Duodenal mucosa (tissue), 2 donors: ENCODE results near the gene COX7A2L.
"Not testable (repeated sequence)": the region's sequence is repeated elsewhere in the genome, so short reads cannot be mapped to it uniquely, and the experiment has no call there.

ENCODE experiments used
- H3K27ac ChIP-seq: one replicate; pipeline ENCODE4 v1.7.0; 2013; ENCODE audit warnings: low read depth, low read length
- H3K27me3 ChIP-seq, 2 donors: one replicate each; pipeline ENCODE4 v1.7.0; 2013; ENCODE audit warnings: low read length in 2 of 2, control low read depth in 1 of 2; ENCODE audit not compliant: insufficient read depth in 2 of 2, control insufficient read depth in 1 of 2
- H3K36me3 ChIP-seq, 2 donors: one replicate each; pipeline ENCODE4 v1.7.0; 2013; ENCODE audit warnings: low read length in 2 of 2, control low read depth in 1 of 2; ENCODE audit not compliant: insufficient read depth in 2 of 2, control insufficient read depth in 1 of 2
- H3K4me1 ChIP-seq, 2 donors: one replicate each; pipeline ENCODE4 v1.7.0; 2013; ENCODE audit warnings: low read length in 2 of 2, control low read depth in 1 of 2; ENCODE audit not compliant: insufficient read depth in 2 of 2, control insufficient read depth in 1 of 2
- H3K4me3 ChIP-seq, 2 donors: one replicate each; pipeline ENCODE4 v1.7.0; 2013; ENCODE audit warnings: low read length in 2 of 2, low read depth in 1 of 2
- H3K9ac ChIP-seq, 2 donors: one replicate each; pipeline ENCODE4 v1.7.0; 2013; ENCODE audit warnings: low read length in 2 of 2, low read depth in 1 of 2
- H3K9me3 ChIP-seq, 2 donors: one replicate each; pipeline ENCODE4 v1.7.0; 2013; ENCODE audit warnings: low read length in 2 of 2, control low read depth in 1 of 2; ENCODE audit not compliant: control insufficient read depth in 1 of 2

Gene COX7A2L

GRCh38 chr2:42351864-42352263, 9.2 kb downstream of the COX7A2L start:
- Histone ChIP-seq H3K27ac (no peak overlapping the region), H3K4me1 (peaks cover 0 to 16% of the 10 kb centered on the region in 2 donors), H3K4me3 (no peak overlapping the region), H3K36me3 (peaks cover 3 to 25% of the 10 kb centered on the region in 2 donors), H3K27me3 (no peaks in the 10 kb centered on the region), H3K9ac (no peak overlapping the region), H3K9me3 (no peaks in the 10 kb centered on the region)

- Histone ChIP-seq H3K36me3 (peaks cover 10 to 35% of the 10 kb centered on the region in 2 donors), H3K4me1 (peaks cover 0 to 16% of the 10 kb centered on the region in 2 donors), H3K9ac (no peak overlapping the region)
Measured at GRCh38 chr2:42350434-42351063, 10.5 kb downstream of the COX7A2L start.

GRCh38 chr2:42348113-42348805, 12.8 kb downstream of the COX7A2L start:
- Histone ChIP-seq H3K27me3 (no peaks in the 10 kb centered on the region), H3K4me1 (peaks cover 0 to 5% of the 10 kb centered on the region in 2 donors), H3K9ac (no peak overlapping the region), H3K9me3 (no peaks in the 10 kb centered on the region), H3K36me3 (peaks cover 13 to 40% of the 10 kb centered on the region in 2 donors), H3K4me3 (no peak overlapping the region), H3K27ac (no peak overlapping the region)

More at GRCh38 chr2:42350434-42351063, 10.5 kb downstream of the COX7A2L start:
- H3K9me3 ChIP-seq, result no peaks in the 10 kb centered on the region
- H3K27me3 ChIP-seq, result no peaks in the 10 kb centered on the region
- H3K4me3 ChIP-seq, result no peak overlapping the region
- H3K27ac ChIP-seq, result no peak overlapping the region

- H3K9ac ChIP-seq, H3K27ac ChIP-seq, H3K27me3 ChIP-seq, H3K9me3 ChIP-seq, H3K4me3 ChIP-seq, H3K4me1 ChIP-seq: not testable (repeated sequence)
- H3K36me3 ChIP-seq, result peaks cover 13 to 44% of the 10 kb centered on the region in 2 donors
Measured at GRCh38 chr2:42347518-42347917, 13.5 kb downstream of the COX7A2L start.

GRCh38 chr2:42346856-42347255, 14.2 kb downstream of the COX7A2L start:
- H3K27me3 ChIP-seq, H3K9me3 ChIP-seq, H3K9ac ChIP-seq, H3K27ac ChIP-seq, H3K4me3 ChIP-seq: not testable (repeated sequence)
- H3K36me3 ChIP-seq, result peaks cover 13 to 37% of the 10 kb centered on the region in 2 donors
- peaks cover 0 to 11% of the 10 kb centered on the region in 2 donors for H3K4me1 ChIP-seq

GRCh38 chr2:42345986-42346385, 15.0 kb downstream of the COX7A2L start:
- no peaks in the 10 kb centered on the region for H3K9me3 ChIP-seq
- no peak overlapping the region for H3K4me3 ChIP-seq
- no peaks in the 10 kb centered on the region for H3K27me3 ChIP-seq
- no peak overlapping the region for H3K27ac ChIP-seq
- H3K9ac ChIP-seq, result no peak overlapping the region
- peaks cover 13 to 33% of the 10 kb centered on the region in 2 donors for H3K36me3 ChIP-seq
- peaks cover 0 to 11% of the 10 kb centered on the region in 2 donors for H3K4me1 ChIP-seq

GRCh38 chr2:42342795-42343241, 18.2 kb downstream of the COX7A2L start:
- H3K36me3 ChIP-seq, result peaks cover 14 to 37% of the 10 kb centered on the region in 2 donors
- H3K9me3 ChIP-seq, result no peaks in the 10 kb centered on the region
- H3K9ac ChIP-seq, result no peak overlapping the region
- no peak overlapping the region for H3K27ac ChIP-seq
- H3K27me3 ChIP-seq, result no peaks in the 10 kb centered on the region
- no peak overlapping the region for H3K4me3 ChIP-seq
- peaks cover 0 to 11% of the 10 kb centered on the region in 2 donors for H3K4me1 ChIP-seq

GRCh38 chr2:42342061-42342794, 18.8 kb downstream of the COX7A2L start:
- Histone ChIP-seq H3K4me1 (peaks cover 0 to 11% of the 10 kb centered on the region in 2 donors), H3K27ac (no peak overlapping the region), H3K9ac (no peak overlapping the region), H3K27me3 (no peaks in the 10 kb centered on the region), H3K9me3 (no peaks in the 10 kb centered on the region), H3K4me3 (no peak overlapping the region), H3K36me3 (peaks cover 16 to 40% of the 10 kb centered on the region in 2 donors)

- H3K4me1 ChIP-seq, result peaks cover 0 to 11% of the 10 kb centered on the region in 2 donors
- no peak overlapping the region for H3K4me3 ChIP-seq
- H3K9me3 ChIP-seq, result no peaks in the 10 kb centered on the region
- H3K9ac ChIP-seq, result no peak overlapping the region
- H3K27ac ChIP-seq, result no peak overlapping the region
- H3K36me3 ChIP-seq, result peaks cover 20 to 42% of the 10 kb centered on the region in 2 donors
- H3K27me3 ChIP-seq, result no peaks in the 10 kb centered on the region
Measured at GRCh38 chr2:42340938-42341636, 19.9 kb downstream of the COX7A2L start.
